ENCODE results near the gene CAMTA1.
"Not testable (repeated sequence)": the region's sequence is repeated elsewhere in the genome, so short reads cannot be mapped to it uniquely, and the experiment has no call there.

Gene CAMTA1

DNA sequence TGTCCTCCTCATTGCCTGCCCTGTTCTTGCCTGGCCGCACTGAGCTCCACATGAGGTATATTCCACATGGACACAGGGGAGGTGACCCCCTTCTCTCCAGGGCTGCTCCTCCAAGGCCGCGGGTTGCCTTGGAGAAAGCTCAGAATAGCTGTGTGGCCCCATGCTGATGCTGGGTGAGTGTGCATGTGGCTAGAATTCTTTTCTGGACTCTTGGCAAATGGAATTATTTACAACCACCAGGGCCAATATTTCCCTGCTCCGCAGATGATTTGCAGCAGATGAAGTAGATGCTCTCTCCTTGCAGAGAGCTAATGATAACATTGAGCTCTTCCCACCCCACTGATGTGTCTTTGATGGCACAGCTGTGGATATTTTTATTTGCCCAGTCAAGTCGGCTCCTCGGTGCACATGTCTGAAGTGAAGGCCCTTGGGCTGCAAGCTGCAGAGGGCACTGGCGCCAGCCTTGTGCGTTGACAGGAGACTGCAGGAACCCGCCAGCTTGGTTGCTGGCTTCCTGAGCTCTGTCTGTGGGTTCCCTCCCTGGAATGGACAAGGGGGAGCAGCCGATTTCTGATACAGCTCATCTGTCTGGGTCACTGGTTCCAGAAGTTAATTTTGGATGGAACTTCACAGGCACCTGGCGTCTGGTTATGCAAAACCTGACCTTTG lies 581.2 kb downstream of the CAMTA1 start:
- no peak for DNase-seq (ENCODE audit: low read depth, low spot score)

DNA sequence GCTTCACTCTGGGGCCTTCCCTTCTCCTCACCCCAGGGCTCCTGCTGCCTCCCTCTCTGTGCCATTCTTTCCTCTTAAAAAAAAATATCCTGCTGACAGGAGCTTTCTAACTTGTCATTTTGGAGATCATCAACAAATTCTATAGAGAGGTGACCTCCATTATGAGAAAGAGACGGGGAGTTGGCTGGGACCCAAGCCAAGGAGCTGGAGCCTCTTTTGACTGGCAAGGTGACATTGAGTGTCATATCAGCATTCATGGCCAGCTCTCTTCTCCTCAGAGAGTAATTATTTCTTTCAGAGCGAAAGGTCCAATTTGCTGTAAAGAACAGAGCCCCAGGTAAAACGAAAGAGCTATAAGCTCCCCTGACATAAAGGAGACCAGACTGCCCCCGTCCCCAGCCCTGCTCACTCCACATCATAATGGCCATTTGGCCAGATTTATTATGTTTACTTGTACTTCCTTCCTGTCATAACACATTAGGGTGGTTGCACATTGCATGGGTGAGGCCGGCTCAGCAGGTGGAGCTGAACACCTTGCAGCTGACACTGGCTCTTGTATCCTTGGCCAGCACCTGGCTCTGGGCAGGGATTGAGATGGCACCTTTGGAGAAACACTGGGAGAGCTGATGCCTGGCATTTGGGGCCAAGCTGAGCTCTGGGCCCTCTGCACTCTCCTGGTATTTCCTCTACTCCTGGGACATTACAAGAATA lies 581.9 kb downstream of the CAMTA1 start:
- DNase-seq (ENCODE audit: low read depth, low spot score): no peak

DNA sequence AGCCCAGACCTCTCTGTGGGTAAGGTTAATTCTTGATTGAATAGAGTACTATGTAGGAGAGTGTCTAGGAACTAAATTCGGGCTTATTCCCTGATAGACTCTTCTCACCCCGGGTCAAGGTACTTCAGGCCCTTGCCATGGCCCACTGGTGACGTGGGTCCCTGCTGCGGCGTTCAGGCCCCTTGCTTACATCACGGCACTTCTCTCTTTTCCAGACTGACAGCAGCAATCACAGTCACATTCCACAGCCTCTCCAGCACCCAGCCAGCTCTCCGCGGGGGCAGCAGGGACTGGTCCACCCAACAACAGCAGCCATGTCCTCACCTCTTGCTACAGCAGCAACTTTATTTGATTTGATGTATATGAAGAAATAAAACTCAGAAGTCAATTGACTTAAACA lies 584.6 kb downstream of the CAMTA1 start:
- DNase-seq (ENCODE audit: low read depth, low spot score): no peak

DNA sequence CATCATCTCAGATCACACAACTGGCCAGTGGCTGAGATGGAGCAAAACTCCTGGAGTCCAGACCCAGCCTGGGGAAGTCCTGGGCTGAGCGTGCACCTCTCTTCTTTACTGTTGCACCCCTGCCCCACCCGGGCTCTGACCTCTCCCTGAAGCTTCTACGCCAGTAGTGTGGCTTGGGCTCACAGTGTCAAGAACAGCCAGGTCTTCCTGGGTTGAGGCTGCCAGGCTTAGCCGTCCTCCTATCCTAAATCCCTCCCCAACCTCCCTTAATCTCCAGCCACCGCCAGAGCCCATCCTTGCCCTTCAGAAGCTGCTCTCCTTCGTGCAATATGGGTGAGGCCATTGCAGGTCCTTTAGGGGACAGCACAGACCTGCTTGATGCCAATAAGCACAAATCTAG lies 586.7 kb downstream of the CAMTA1 start:
- DNase-seq (ENCODE audit: low read depth, low spot score): no peak

GRCh38 chr1:7372477-7373120 lies 587.3 kb downstream of the CAMTA1 start:
- no peak for DNase-seq (ENCODE audit: low read depth, low spot score)

- DNase-seq (ENCODE audit: low read depth, low spot score): no peak
Observed at GRCh38 chr1:7373251-7373650, 588.0 kb downstream of the CAMTA1 start.

GRCh38 chr1:7373876-7374562 lies 588.8 kb downstream of the CAMTA1 start:
- DNase-seq (ENCODE audit: low read depth, low spot score): no peak

- no peak for DNase-seq (ENCODE audit: low read depth, low spot score)
Observed at GRCh38 chr1:7374563-7375160, 589.4 kb downstream of the CAMTA1 start.

- no peak for DNase-seq (ENCODE audit: low read depth, low spot score)
Observed at GRCh38 chr1:7375329-7375728, 590.1 kb downstream of the CAMTA1 start.

GRCh38 chr1:7375781-7376660 lies 590.8 kb downstream of the CAMTA1 start:
- DNase-seq (ENCODE audit: low read depth, low spot score): no peak

DNA sequence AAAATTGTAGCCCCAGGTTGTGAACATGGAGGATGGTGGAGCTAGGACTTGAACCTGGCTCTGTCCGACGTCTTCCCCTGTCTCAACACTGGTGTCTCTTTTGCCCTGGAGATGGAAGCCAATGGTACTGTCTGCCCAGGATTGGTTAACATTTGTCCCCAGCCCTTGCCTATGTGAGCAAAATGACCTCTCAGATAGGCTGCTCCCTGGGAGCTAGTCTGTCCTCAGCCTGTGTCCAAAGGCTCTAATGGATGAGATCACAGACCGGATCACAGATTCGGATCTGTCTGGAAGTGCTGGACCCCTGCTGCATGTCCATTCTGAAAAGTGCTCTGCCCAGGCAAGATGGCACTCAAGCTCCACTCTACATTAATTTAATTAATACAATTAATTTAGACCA lies 591.4 kb downstream of the CAMTA1 start:
- DNase-seq (ENCODE audit: low read depth, low spot score): no peak

GRCh38 chr1:7378346-7379130 lies 593.3 kb downstream of the CAMTA1 start:
- DNase-seq (ENCODE audit: low read depth, low spot score): no peak

- peak; percentile 47 for DNase-seq (ENCODE audit: low read depth, low spot score)
Observed at GRCh38 chr1:7379441-7379971, 594.3 kb downstream of the CAMTA1 start.

- not testable (repeated sequence) for DNase-seq (ENCODE audit: low read depth, low spot score)
Observed at GRCh38 chr1:7380068-7380467, 594.8 kb downstream of the CAMTA1 start.

DNA sequence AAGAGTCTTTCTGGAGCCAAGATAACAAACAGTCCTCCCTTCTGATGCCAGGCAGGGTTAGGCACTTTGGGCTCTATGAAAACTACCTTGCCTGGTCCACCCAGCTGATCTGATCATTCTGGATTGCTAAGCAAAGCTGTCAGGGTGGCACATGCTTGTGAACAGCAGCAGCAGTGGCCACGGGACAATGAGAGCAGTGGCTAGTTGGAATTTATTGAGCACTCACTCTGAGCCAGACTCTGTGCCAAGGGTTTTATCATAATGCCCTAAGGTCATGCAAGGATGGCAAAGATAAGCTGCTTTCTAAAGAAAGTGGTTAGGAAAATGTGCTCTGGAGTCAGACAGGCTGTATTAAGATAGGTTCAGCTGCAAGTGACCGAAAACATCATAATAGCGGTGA lies 595.5 kb downstream of the CAMTA1 start:
- no peak for DNase-seq (ENCODE audit: low read depth, low spot score)

- not testable (repeated sequence) for DNase-seq (ENCODE audit: low read depth, low spot score)
Observed at GRCh38 chr1:7381729-7382128, 596.5 kb downstream of the CAMTA1 start.

GRCh38 chr1:7382971-7383370 lies 597.7 kb downstream of the CAMTA1 start:
- no peak for DNase-seq (ENCODE audit: low read depth, low spot score)

GRCh38 chr1:7383671-7384520 lies 598.6 kb downstream of the CAMTA1 start:
- no peak for DNase-seq (ENCODE audit: low read depth, low spot score)

GRCh38 chr1:7384679-7385078 lies 599.4 kb downstream of the CAMTA1 start:
- DNase-seq (ENCODE audit: low read depth, low spot score): no peak

All from iPS DF 19.7 (cell line).